Hepatic stellate cell (primary cell): ENCODE measurements around the gene RHNO1.

Source experiments
- DNase-seq: peaks from one replicate; pipeline ENCODE4 v3.0.0; 2011; ENCODE audit warnings: low spot score

The RHNO1 gene

GRCh38 chr12:2902272-2902880, 25.4 kb downstream of the RHNO1 start:
- no peak for DNase-seq

GRCh38 chr12:2904260-2904659, 27.2 kb downstream of the RHNO1 start:
- DNase-seq: no peak

GRCh38 chr12:2912216-2912575, 35.2 kb downstream of the RHNO1 start:
- DNase-seq: no peak

- no peak for DNase-seq
Measured at GRCh38 chr12:2919249-2919648, 42.2 kb downstream of the RHNO1 start.

GRCh38 chr12:2922329-2922728, 45.3 kb downstream of the RHNO1 start:
- no peak for DNase-seq

- no peak for DNase-seq
Measured at GRCh38 chr12:2923057-2923456, 46.0 kb downstream of the RHNO1 start.

- DNase-seq: no peak
Measured at GRCh38 chr12:2924019-2924418, 47.0 kb downstream of the RHNO1 start.

GRCh38 chr12:2925322-2925995, 48.4 kb downstream of the RHNO1 start:
- no peak for DNase-seq

- DNase-seq: no peak
Measured at GRCh38 chr12:2930865-2931264, 53.8 kb downstream of the RHNO1 start.

GRCh38 chr12:2933586-2933985, 56.6 kb downstream of the RHNO1 start:
- DNase-seq: no peak

- DNase-seq: no peak
Measured at GRCh38 chr12:2934371-2934770, 57.3 kb downstream of the RHNO1 start.

- DNase-seq: no peak
Measured at GRCh38 chr12:2936301-2936700, 59.3 kb downstream of the RHNO1 start.

GRCh38 chr12:2937500-2937899, 60.5 kb downstream of the RHNO1 start:
- no peak for DNase-seq
